Spleen (tissue), 11 donors: ENCODE measurements around the gene SPTBN1. TPM values are rescaled to one million over a fixed set of nuclear protein-coding genes. Genes with fewer than 3 reads are reported as not detected.

ENCODE experiments used
- DNase-seq: peaks from one replicate; pipeline ENCODE4 v3.0.0-alpha.2; 2020
- H3K27ac ChIP-seq, 8 donors: fragments of 200-600 bp; sonication (generic) in 7 of 8; 1 replicate in 4 of 8; 2 replicates in 4 of 8; pipeline versions ENCODE4 v1.5.0 to v1.8.0; 2016 to 2021; ENCODE audit warnings: inconsistent platforms in 4 of 8, mild to moderate bottlenecking in 4 of 8, moderate library complexity in 1 of 8
- H3K27me3 ChIP-seq, 7 donors: fragments of 200-600 bp; sonication (generic) in 6 of 7; replicated peaks in 1 of 7; 1 replicate in 4 of 7; 2 replicates in 3 of 7; pipeline versions ENCODE4 v1.5.0 to v1.8.0; 2016 to 2021; ENCODE audit warnings: inconsistent platforms in 3 of 7, mild to moderate bottlenecking in 1 of 7
- H3K36me3 ChIP-seq, 6 donors: fragments of 200-600 bp; sonication (generic) in 5 of 6; 1 replicate in 4 of 6; 2 replicates in 2 of 6; pipeline versions ENCODE4 v1.5.0 to v1.8.0; 2016 to 2021; ENCODE audit warnings: inconsistent platforms in 2 of 6
- H3K4me1 ChIP-seq, 6 donors: fragments of 200-600 bp; sonication (generic) in 5 of 6; 1 replicate in 3 of 6; 2 replicates in 3 of 6; pipeline versions ENCODE4 v1.5.0 to v1.8.0; 2016 to 2021; ENCODE audit warnings: inconsistent platforms in 3 of 6
- H3K4me3 ChIP-seq, 8 donors: fragments of 200-600 bp; sonication (generic) in 7 of 8; 1 replicate in 4 of 8; 2 replicates in 4 of 8; pipeline versions ENCODE4 v1.5.0 to v1.8.0; 2016 to 2021; ENCODE audit warnings: inconsistent platforms in 4 of 8, mild to moderate bottlenecking in 4 of 8, moderate library complexity in 2 of 8
- H3K9me3 ChIP-seq, 8 donors: fragments of 200-600 bp; sonication (generic) in 7 of 8; 1 replicate in 4 of 8; 2 replicates in 4 of 8; pipeline versions ENCODE4 v1.5.0 to v1.8.0; 2016 to 2021; ENCODE audit warnings: inconsistent platforms in 4 of 8
- POLR2A ChIP-seq, 3 donors: fragments of 450-650 bp; IDR thresholded peaks; one replicate each; pipeline ENCODE4 v1.5.1; 2017; ENCODE audit warnings: antibody characterized with exemption in 3 of 3, mild to moderate bottlenecking in 1 of 3
- POLR2AphosphoS5 ChIP-seq, 3 donors: sonication (generic); formaldehyde crosslinking; IDR thresholded peaks; one replicate each; pipeline ENCODE4 v1.5.1; 2017; ENCODE audit warnings: antibody characterized with exemption in 3 of 3
- WGBS, 5 donors: extraction: QIAGEN DNeasy Blood & Tissue Kit in 3 of 5; methylation state at CpG; one replicate each; pipeline versions ENCODE4 v1.1.5 to v1.1.7; 2013 to 2018; 5-methylcytosine and 5-hydroxymethylcytosine counted together
- intact Hi-C: fragments of 100-400 bp; cut with DNase I; formaldehyde crosslinking; loops from one replicate; pipeline ENCODE4 v1.15.0; 2023; ENCODE audit warnings: low total_unique reads
- polyA plus RNA-seq, 3 donors: library from polyadenylated mRNA; stranded (reverse); fragments of 200-250 nt; gene quantifications; one replicate each; pipeline ENCODE4 v1.2.1, GENCODE V29; 2013
- total RNA-seq, 7 donors: library from RNA; depleted of rRNA in 3 of 7; stranded (reverse); fragments of >200 nt in 3 of 7; fragmentation: NEBNext Ultra II Directional in 4 of 7; extraction: Animal tissue kit (Norgen Biotek cat#: 25700) in 4 of 7; gene quantifications; one replicate each; pipeline versions ENCODE4 v1.1.0 to v1.2.1, GENCODE V29; 2016 to 2021
- TF ChIP-seq, protein P1 (sequence below), 11 experiments: fragments of 200-600 bp in 7 of 11; fragments of 450-650 bp in 4 of 11; sonication (generic) in 4 of 11; IDR thresholded peaks in 8 of 11; conservative IDR thresholded peaks in 3 of 11; 1 replicate in 7 of 11; 2 replicates in 4 of 11; pipeline versions ENCODE4 v1.4.0 to v1.8.0; 2016 to 2021; ENCODE audit warnings: antibody characterized with exemption in 11 of 11, inconsistent platforms in 4 of 11, mild to moderate bottlenecking in 1 of 11
- donor health status: healthy with polysubstance abuse.
- donor health status: DM: no; HTN: no; CAD: no; lungs with moderate emphysema.
- donor health status: DM: no; HTN: no; CAD: no.
- donor health status: Bipolar disorder and iron deficiency.
- donor health status: healthy.
- donor health status: DM: no; HTN: no; CAD: no.
- donor health status: DM: yes; HTN: yes; CAD: no.

The SPTBN1 gene
- total and polyA plus RNA-seq, 10 donors = 32.7 to 352 (median 269) TPM

DNA sequence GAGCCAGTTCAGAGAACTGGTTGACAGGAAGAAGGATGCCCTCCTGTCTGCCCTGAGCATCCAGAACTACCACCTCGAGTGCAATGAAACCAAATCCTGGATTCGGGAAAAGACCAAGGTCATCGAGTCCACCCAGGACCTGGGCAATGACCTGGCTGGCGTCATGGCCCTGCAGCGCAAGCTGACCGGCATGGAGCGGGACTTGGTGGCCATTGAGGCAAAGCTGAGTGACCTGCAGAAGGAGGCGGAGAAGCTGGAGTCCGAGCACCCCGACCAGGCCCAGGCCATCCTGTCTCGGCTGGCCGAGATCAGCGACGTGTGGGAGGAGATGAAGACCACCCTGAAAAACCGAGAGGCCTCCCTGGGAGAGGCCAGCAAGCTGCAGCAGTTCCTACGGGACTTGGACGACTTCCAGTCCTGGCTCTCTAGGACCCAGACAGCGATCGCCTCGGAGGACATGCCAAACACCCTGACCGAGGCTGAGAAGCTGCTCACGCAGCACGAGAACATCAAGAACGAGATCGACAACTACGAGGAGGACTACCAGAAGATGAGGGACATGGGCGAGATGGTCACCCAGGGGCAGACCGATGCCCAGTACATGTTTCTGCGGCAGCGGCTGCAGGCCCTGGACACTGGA is 174.9 kb downstream of the SPTBN1 start:
- TF ChIP-seq, protein P1, sequence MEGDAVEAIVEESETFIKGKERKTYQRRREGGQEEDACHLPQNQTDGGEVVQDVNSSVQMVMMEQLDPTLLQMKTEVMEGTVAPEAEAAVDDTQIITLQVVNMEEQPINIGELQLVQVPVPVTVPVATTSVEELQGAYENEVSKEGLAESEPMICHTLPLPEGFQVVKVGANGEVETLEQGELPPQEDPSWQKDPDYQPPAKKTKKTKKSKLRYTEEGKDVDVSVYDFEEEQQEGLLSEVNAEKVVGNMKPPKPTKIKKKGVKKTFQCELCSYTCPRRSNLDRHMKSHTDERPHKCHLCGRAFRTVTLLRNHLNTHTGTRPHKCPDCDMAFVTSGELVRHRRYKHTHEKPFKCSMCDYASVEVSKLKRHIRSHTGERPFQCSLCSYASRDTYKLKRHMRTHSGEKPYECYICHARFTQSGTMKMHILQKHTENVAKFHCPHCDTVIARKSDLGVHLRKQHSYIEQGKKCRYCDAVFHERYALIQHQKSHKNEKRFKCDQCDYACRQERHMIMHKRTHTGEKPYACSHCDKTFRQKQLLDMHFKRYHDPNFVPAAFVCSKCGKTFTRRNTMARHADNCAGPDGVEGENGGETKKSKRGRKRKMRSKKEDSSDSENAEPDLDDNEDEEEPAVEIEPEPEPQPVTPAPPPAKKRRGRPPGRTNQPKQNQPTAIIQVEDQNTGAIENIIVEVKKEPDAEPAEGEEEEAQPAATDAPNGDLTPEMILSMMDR (IDR thresholded peaks at IDR 0.05 in 8 of 11, conservative IDR thresholded peaks at IDR 0.05 in 3 of 11) = no peak
- peak in 2 of 3 donors; percentile 42 to 54 for TF ChIP-seq POLR2AphosphoS5 (IDR thresholded peaks at IDR 0.05)
- TF ChIP-seq POLR2A (IDR thresholded peaks at IDR 0.05) = no peak
- H3K4me3 ChIP-seq = no peak overlapping the region
- WGBS, 5 donors = 81 to 89% (median 84%) methylated on average over 29 to 30 of the region's 30 CpGs
- no peak for DNase-seq
- no peaks in the 10 kb centered on the region for H3K27me3 ChIP-seq
- intact Hi-C loops = no loop called here
- H3K27ac ChIP-seq = peak overlapping the region in 7 of 8 donors; percentile 38 to 90 (median 80)
- peaks cover 0 to 96% (median 75%) of the 10 kb centered on the region in 6 donors for H3K36me3 ChIP-seq
- peaks cover 23 to 72% (median 44%) of the 10 kb centered on the region in 6 donors for H3K4me1 ChIP-seq
- H3K9me3 ChIP-seq = no peaks in the 10 kb centered on the region

DNA sequence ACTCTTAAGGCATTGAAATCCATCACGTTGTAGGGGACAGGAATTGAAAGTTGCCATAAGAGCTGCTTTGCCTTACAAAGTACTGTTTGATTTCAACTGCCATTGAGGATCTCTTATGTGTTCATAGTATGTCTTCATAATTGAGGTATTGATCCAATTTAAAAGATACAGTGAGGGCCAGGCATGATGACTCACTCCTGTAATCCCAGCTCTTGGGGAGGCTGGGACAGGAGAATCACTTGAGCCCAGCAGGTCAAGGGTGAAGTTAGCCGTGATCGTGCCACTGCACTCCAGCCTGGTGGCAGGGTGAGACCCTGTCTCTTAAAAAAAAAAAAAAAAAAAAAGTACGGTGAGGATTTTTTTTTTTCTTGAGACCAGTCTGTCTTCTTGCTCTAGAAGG is 175.6 kb downstream of the SPTBN1 start:
- intact Hi-C loops = no loop called here
- H3K27me3 ChIP-seq = no peaks in the 10 kb centered on the region
- H3K4me3 ChIP-seq = no peak overlapping the region
- DNase-seq = no peak
- H3K4me1 ChIP-seq = peaks cover 31 to 72% (median 52%) of the 10 kb centered on the region in 6 donors
- 62 to 78% (median 73%) methylated on average over 4 of the region's 4 CpGs for WGBS, 5 donors
- TF ChIP-seq POLR2A (IDR thresholded peaks at IDR 0.05) (no peak), POLR2AphosphoS5 (IDR thresholded peaks at IDR 0.05) (no peak)
- TF ChIP-seq, protein P1 (IDR thresholded peaks at IDR 0.05 in 8 of 11, conservative IDR thresholded peaks at IDR 0.05 in 3 of 11) = no peak
- peaks cover 0 to 96% (median 67%) of the 10 kb centered on the region in 6 donors for H3K36me3 ChIP-seq
- H3K9me3 ChIP-seq = no peaks in the 10 kb centered on the region
- H3K27ac ChIP-seq = peak overlapping the region in 6 of 8 donors; percentile 51 to 90 (median 83)

DNA sequence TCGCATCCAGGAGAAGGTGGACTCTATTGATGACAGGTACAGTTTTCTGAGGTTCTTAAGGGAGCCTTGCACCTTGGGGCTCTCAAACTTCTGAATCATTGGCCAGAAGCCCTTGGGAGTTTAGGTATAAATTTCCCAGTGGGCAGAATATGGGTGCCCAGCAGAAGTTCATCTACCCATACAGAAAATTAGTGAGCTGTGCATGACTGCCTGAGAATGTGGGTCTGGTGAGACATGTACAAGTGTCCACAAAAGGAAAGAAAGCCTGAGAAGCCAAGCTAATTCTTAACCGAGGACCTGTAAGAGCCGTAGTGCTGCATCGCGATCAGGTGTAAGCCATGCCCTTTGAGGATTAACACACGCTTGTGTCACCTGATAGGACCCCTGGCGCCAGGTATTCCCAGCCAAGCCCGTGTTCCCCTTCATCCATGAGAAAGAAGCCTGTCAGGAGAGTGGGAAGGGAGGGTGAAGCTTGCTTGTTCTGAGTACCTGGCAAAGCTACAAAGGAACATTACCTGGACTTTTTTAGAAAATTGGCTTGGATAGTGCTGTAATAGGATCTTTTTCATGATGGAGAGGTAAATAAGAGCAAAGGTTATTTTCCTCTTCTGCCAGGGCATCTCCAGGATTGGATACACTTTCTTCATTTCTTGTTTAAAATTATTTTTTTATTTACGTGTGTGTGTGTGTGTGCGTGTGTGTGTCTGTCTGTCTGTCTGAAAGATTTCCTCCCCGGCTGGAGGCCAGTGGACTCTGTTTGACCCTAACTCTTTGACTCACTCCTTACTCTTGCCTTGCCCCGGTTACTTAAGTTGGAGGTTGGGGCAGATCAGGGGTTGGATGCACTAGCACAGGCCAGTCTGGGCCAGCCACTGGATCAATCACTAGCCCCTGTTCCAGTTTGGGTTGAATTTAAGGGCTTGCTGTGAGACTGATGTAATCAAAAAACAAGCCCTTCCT is 176.9 kb downstream of the SPTBN1 start:
- H3K36me3 ChIP-seq = peaks cover 0 to 96% (median 58%) of the 10 kb centered on the region in 6 donors
- no peaks in the 10 kb centered on the region for H3K9me3 ChIP-seq

More for the DNA sequence above, 176.9 kb downstream of the SPTBN1 start:
- Histone ChIP-seq H3K4me1 (peaks cover 33 to 81% (median 63%) of the 10 kb centered on the region in 6 donors), H3K4me3 (no peak overlapping the region), H3K27me3 (no peaks in the 10 kb centered on the region), H3K27ac (peak overlapping the region; percentile 39 to 90 (median 83))
- 86 to 90% (median 88%) methylated on average over 12 of the region's 12 CpGs for WGBS, 5 donors
- TF ChIP-seq POLR2A (IDR thresholded peaks at IDR 0.05) (no peak), POLR2AphosphoS5 (IDR thresholded peaks at IDR 0.05) (no peak)
- TF ChIP-seq, protein P1 (IDR thresholded peaks at IDR 0.05 in 8 of 11, conservative IDR thresholded peaks at IDR 0.05 in 3 of 11) = no peak
- intact Hi-C loops = no loop called here
- no peak for DNase-seq
